Kidney capillary endothelial cell (primary cell): ENCODE results near the gene TMEM14A.
"Not testable (repeated sequence)": the region's sequence is repeated elsewhere in the genome, so short reads cannot be mapped to it uniquely, and the experiment has no call there.

ENCODE experiments used
- DNase-seq: peaks from one replicate; pipeline ENCODE4 v3.0.0-alpha.2; 2018; ENCODE audit warnings: low spot score

TMEM14A gene

GRCh38 chr6:52670502-52671409 lies at the start of gene TMEM14A:
TMEM14A (plus strand) TSS chr6:52671113; CDS start chr6:52677103, 5,990 bp downstream.
- peak; percentile 86 for DNase-seq

GRCh38 chr6:52621631-52622030 lies 49.3 kb upstream of the TMEM14A start:
- no peak for DNase-seq

- DNase-seq: no peak
Measured at GRCh38 chr6:52622810-52623209, 48.1 kb upstream of the TMEM14A start.

- no peak for DNase-seq
Measured at GRCh38 chr6:52632011-52632410, 38.9 kb upstream of the TMEM14A start.

GRCh38 chr6:52634211-52634610 lies 36.7 kb upstream of the TMEM14A start:
- DNase-seq: no peak

- no peak for DNase-seq
Measured at GRCh38 chr6:52635049-52635577, 35.8 kb upstream of the TMEM14A start.

- DNase-seq: no peak
Measured at GRCh38 chr6:52636830-52637229, 34.1 kb upstream of the TMEM14A start.

GRCh38 chr6:52639493-52639892 lies 31.4 kb upstream of the TMEM14A start:
- no peak for DNase-seq

- DNase-seq: no peak
Measured at GRCh38 chr6:52640170-52640569, 30.7 kb upstream of the TMEM14A start.

GRCh38 chr6:52640916-52641315 lies 30.0 kb upstream of the TMEM14A start:
- no peak for DNase-seq

- DNase-seq: no peak
Measured at GRCh38 chr6:52641388-52641787, 29.5 kb upstream of the TMEM14A start.

- no peak for DNase-seq
Measured at GRCh38 chr6:52641826-52642225, 29.1 kb upstream of the TMEM14A start.

GRCh38 chr6:52642368-52642767 lies 28.5 kb upstream of the TMEM14A start:
- no peak for DNase-seq

GRCh38 chr6:52643158-52643557 lies 27.8 kb upstream of the TMEM14A start:
- no peak for DNase-seq

GRCh38 chr6:52644253-52644652 lies 26.7 kb upstream of the TMEM14A start:
- no peak for DNase-seq

- DNase-seq: no peak
Measured at GRCh38 chr6:52645976-52646375, 24.9 kb upstream of the TMEM14A start.

- no peak for DNase-seq
Measured at GRCh38 chr6:52647199-52647598, 23.7 kb upstream of the TMEM14A start.

GRCh38 chr6:52649536-52650160 lies 21.3 kb upstream of the TMEM14A start:
- no peak for DNase-seq

GRCh38 chr6:52650941-52651340 lies 20.0 kb upstream of the TMEM14A start:
- DNase-seq: no peak

- DNase-seq: no peak
Measured at GRCh38 chr6:52653151-52653550, 17.8 kb upstream of the TMEM14A start.

GRCh38 chr6:52654007-52654406 lies 16.9 kb upstream of the TMEM14A start:
- DNase-seq: no peak

GRCh38 chr6:52654592-52654991 lies 16.3 kb upstream of the TMEM14A start:
- no peak for DNase-seq

GRCh38 chr6:52655941-52656340 lies 15.0 kb upstream of the TMEM14A start:
- DNase-seq: not testable (repeated sequence)
